ENCODE data around the gene FGF3. TPM values are rescaled to one million over a fixed set of nuclear protein-coding genes. Genes with fewer than 3 reads are reported as not detected.
A peak's percentile ranks its signal among the peaks of the same experiment; 100 is the strongest.

FGF3 gene
- total and polyA plus RNA-seq, 2 donors, result 0.09 to 0.19 TPM

DNA sequence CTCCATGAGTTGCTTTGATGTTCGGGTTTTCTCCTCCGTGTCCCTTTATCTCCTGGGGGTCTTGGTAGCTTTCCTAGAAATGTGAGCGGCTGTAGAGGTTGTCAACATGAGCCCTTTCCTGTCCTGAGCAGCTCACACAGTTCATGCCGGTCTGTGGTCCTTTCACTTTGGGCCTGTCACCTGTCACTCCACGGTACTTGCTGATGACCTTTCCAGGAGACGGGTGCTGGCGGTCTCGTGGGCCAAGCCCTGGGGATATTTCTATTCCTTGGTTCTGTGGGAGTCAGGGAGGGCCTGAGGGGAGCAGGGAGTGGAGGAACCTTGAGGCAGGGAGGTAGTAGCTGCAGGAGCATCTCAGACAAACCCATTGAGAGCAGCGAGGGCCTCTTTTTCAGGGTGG is 23.2 kb downstream of the FGF3 start:
- Histone ChIP-seq H3K36me3 (ENCODE audit: control insufficient read depth in 2 of 2, insufficient read depth in 2 of 2, low read length in 1 of 2) (no peaks in the 10 kb centered on the region), H3K4me1 (ENCODE audit: control insufficient read depth in 2 of 2, insufficient read depth in 2 of 2, low read length in 2 of 2) (no peaks in the 10 kb centered on the region), H3K4me3 (ENCODE audit: low read length in 2 of 2) (no peak overlapping the region), H3K27ac (ENCODE audit: low read depth in 1 of 2, low read length in 1 of 2) (no peak overlapping the region), H3K27me3 (ENCODE audit: control insufficient read depth in 2 of 2, insufficient read depth in 1 of 2, low read length in 1 of 2) (peaks cover 0 to 2% of the 10 kb centered on the region in 2 donors), H3K9me3 (ENCODE audit: control insufficient read depth in 2 of 2, insufficient read depth in 1 of 2, low read length in 1 of 2) (no peaks in the 10 kb centered on the region)
- no peak for DNase-seq (ENCODE audit: low read depth in 6 of 9, low spot score in 9 of 9)
- WGBS, result 87% methylated on average over 9 of the region's 9 CpGs

- DNase-seq (ENCODE audit: low read depth in 6 of 9, low spot score in 9 of 9), result no peak
- peak overlapping the region in 1 of 2 donors; percentile 32 for H3K27ac ChIP-seq (ENCODE audit: low read depth in 1 of 2, low read length in 1 of 2)
- 89% methylated on average over 25 of the region's 25 CpGs for WGBS
Observed at GRCh38 chr11:69791276-69792180, 27.7 kb downstream of the FGF3 start.

DNA sequence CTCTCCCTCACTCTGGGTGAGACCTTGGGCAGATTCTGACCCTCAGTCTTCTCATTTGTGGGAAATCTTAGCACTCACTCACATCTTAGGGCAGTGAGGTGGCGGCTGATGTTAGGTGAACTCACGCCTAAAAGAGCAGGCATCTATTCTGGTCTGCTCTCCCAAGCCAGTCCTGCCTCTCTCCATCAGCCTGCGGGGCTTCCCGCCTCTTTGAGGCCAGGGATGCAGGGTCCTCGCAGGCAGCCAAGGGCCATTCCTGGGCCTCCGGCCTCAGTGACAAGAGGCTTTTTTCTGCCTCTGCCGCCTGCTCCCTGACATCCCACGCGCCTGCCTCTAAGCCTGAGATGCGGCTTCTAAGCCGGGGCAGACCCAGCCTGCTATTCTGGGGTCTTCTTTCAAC is 30.3 kb downstream of the FGF3 start:
- DNase-seq (ENCODE audit: low read depth in 6 of 9, low spot score in 9 of 9), result no peak

More at GRCh38 chr11:69791276-69792180, 27.7 kb downstream of the FGF3 start:
- H3K4me1 ChIP-seq (ENCODE audit: control insufficient read depth in 2 of 2, insufficient read depth in 2 of 2, low read length in 2 of 2), result peaks cover 0 to 3% of the 10 kb centered on the region in 2 donors
- H3K27me3 ChIP-seq (ENCODE audit: control insufficient read depth in 2 of 2, insufficient read depth in 1 of 2, low read length in 1 of 2), result peaks cover 0 to 19% of the 10 kb centered on the region in 2 donors
- H3K4me3 ChIP-seq (ENCODE audit: low read length in 2 of 2), result no peak overlapping the region
- no peaks in the 10 kb centered on the region for H3K9me3 ChIP-seq (ENCODE audit: control insufficient read depth in 2 of 2, insufficient read depth in 1 of 2, low read length in 1 of 2)
- no peaks in the 10 kb centered on the region for H3K36me3 ChIP-seq (ENCODE audit: control insufficient read depth in 2 of 2, insufficient read depth in 2 of 2, low read length in 1 of 2)

GRCh38 chr11:69787906-69788305 is 31.3 kb downstream of the FGF3 start:
- Histone ChIP-seq H3K9me3 (ENCODE audit: control insufficient read depth in 2 of 2, insufficient read depth in 1 of 2, low read length in 1 of 2) (no peaks in the 10 kb centered on the region), H3K4me3 (ENCODE audit: low read length in 2 of 2) (no peak overlapping the region), H3K27me3 (ENCODE audit: control insufficient read depth in 2 of 2, insufficient read depth in 1 of 2, low read length in 1 of 2) (peaks cover 0 to 19% of the 10 kb centered on the region in 2 donors), H3K4me1 (ENCODE audit: control insufficient read depth in 2 of 2, insufficient read depth in 2 of 2, low read length in 2 of 2) (peaks cover 0 to 3% of the 10 kb centered on the region in 2 donors), H3K36me3 (ENCODE audit: control insufficient read depth in 2 of 2, insufficient read depth in 2 of 2, low read length in 1 of 2) (no peaks in the 10 kb centered on the region), H3K27ac (ENCODE audit: low read depth in 1 of 2, low read length in 1 of 2) (no peak overlapping the region)
- no peak for DNase-seq (ENCODE audit: low read depth in 6 of 9, low spot score in 9 of 9)
- 90% methylated on average over 10 of the region's 10 CpGs for WGBS

More for the DNA sequence above, 30.3 kb downstream of the FGF3 start:
- Histone ChIP-seq H3K4me1 (ENCODE audit: control insufficient read depth in 2 of 2, insufficient read depth in 2 of 2, low read length in 2 of 2) (peaks cover 0 to 3% of the 10 kb centered on the region in 2 donors), H3K9me3 (ENCODE audit: control insufficient read depth in 2 of 2, insufficient read depth in 1 of 2, low read length in 1 of 2) (no peaks in the 10 kb centered on the region), H3K27me3 (ENCODE audit: control insufficient read depth in 2 of 2, insufficient read depth in 1 of 2, low read length in 1 of 2) (peaks cover 0 to 19% of the 10 kb centered on the region in 2 donors), H3K27ac (ENCODE audit: low read depth in 1 of 2, low read length in 1 of 2) (no peak overlapping the region), H3K36me3 (ENCODE audit: control insufficient read depth in 2 of 2, insufficient read depth in 2 of 2, low read length in 1 of 2) (no peaks in the 10 kb centered on the region), H3K4me3 (ENCODE audit: low read length in 2 of 2) (no peak overlapping the region)
- WGBS, result 92% methylated on average over 11 of the region's 11 CpGs

GRCh38 chr11:69787457-69787856 is 31.8 kb downstream of the FGF3 start:
- Histone ChIP-seq H3K9me3 (ENCODE audit: control insufficient read depth in 2 of 2, insufficient read depth in 1 of 2, low read length in 1 of 2) (no peaks in the 10 kb centered on the region), H3K27ac (ENCODE audit: low read depth in 1 of 2, low read length in 1 of 2) (no peak overlapping the region), H3K27me3 (ENCODE audit: control insufficient read depth in 2 of 2, insufficient read depth in 1 of 2, low read length in 1 of 2) (peaks cover 0 to 22% of the 10 kb centered on the region in 2 donors), H3K4me3 (ENCODE audit: low read length in 2 of 2) (no peak overlapping the region), H3K4me1 (ENCODE audit: control insufficient read depth in 2 of 2, insufficient read depth in 2 of 2, low read length in 2 of 2) (peaks cover 0 to 3% of the 10 kb centered on the region in 2 donors), H3K36me3 (ENCODE audit: control insufficient read depth in 2 of 2, insufficient read depth in 2 of 2, low read length in 1 of 2) (no peaks in the 10 kb centered on the region)
- no peak for DNase-seq (ENCODE audit: low read depth in 6 of 9, low spot score in 9 of 9)
- 41% methylated on average over 4 of the region's 4 CpGs for WGBS

DNA sequence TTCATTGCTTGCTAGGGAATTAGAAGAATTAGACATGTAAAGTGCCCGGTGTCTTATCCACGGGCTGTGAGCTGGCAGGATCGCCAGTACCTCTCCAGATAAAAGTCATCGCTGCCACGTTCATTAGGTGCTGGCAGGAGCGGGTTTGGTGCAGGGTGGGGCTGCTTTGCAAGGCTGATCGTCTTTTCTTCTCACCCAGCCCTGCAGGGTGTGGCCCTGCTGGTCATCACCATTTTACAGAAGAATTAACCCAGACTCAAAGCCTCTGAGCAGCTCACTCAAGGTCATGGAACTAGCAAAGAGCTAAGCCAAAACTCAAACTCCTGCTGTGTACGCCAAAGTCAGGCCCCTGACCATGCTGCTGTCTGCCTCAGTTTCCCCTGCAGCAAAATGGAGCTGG is 38.0 kb downstream of the FGF3 start:
- Histone ChIP-seq H3K36me3 (ENCODE audit: control insufficient read depth in 2 of 2, insufficient read depth in 2 of 2, low read length in 1 of 2) (no peaks in the 10 kb centered on the region), H3K4me1 (ENCODE audit: control insufficient read depth in 2 of 2, insufficient read depth in 2 of 2, low read length in 2 of 2) (no peaks in the 10 kb centered on the region), H3K27me3 (ENCODE audit: control insufficient read depth in 2 of 2, insufficient read depth in 1 of 2, low read length in 1 of 2) (peaks cover 8 to 39% of the 10 kb centered on the region in 2 donors), H3K4me3 (ENCODE audit: low read length in 2 of 2) (no peak overlapping the region), H3K27ac (ENCODE audit: low read depth in 1 of 2, low read length in 1 of 2) (no peak overlapping the region), H3K9me3 (ENCODE audit: control insufficient read depth in 2 of 2, insufficient read depth in 1 of 2, low read length in 1 of 2) (no peaks in the 10 kb centered on the region)
- no peak for DNase-seq (ENCODE audit: low read depth in 6 of 9, low spot score in 9 of 9)
- 83% methylated on average over 8 of the region's 8 CpGs for WGBS

DNA sequence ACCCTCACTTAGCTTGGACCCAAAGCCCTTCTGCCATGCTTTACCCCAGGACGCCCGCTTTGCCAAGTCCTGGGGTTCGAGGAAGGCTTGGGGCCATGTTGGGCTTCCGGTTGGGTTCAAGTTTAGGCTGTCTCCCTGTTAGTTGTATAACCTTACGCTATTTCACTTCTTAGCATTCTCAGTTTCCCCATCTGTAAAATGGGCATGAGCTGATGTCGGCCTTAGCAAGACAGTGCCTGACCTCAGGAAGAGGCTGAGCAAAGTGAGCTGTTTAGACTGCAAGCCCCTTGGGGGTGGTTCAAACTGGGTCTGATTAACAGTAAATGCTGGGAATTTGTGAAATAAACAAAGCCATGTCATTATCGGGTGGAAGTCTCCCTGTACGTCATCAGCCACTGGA is 40.8 kb downstream of the FGF3 start:
- Histone ChIP-seq H3K4me3 (ENCODE audit: low read length in 2 of 2) (no peak overlapping the region), H3K27me3 (ENCODE audit: control insufficient read depth in 2 of 2, insufficient read depth in 1 of 2, low read length in 1 of 2) (peaks cover 37 to 66% of the 10 kb centered on the region in 2 donors), H3K27ac (ENCODE audit: low read depth in 1 of 2, low read length in 1 of 2) (no peak overlapping the region), H3K4me1 (ENCODE audit: control insufficient read depth in 2 of 2, insufficient read depth in 2 of 2, low read length in 2 of 2) (no peaks in the 10 kb centered on the region), H3K36me3 (ENCODE audit: control insufficient read depth in 2 of 2, insufficient read depth in 2 of 2, low read length in 1 of 2) (no peaks in the 10 kb centered on the region), H3K9me3 (ENCODE audit: control insufficient read depth in 2 of 2, insufficient read depth in 1 of 2, low read length in 1 of 2) (no peaks in the 10 kb centered on the region)
- 91% methylated on average over 8 of the region's 8 CpGs for WGBS
- DNase-seq (ENCODE audit: low read depth in 6 of 9, low spot score in 9 of 9), result no peak

GRCh38 chr11:69775163-69775755 is 44.0 kb downstream of the FGF3 start, which contains the start of gene FGF4:
TSS of gene FGF4 (minus strand) at chr11:69775341. CDS start at chr11:69775084, 257 bp downstream.
- Histone ChIP-seq H3K4me1 (ENCODE audit: control insufficient read depth in 2 of 2, insufficient read depth in 2 of 2, low read length in 2 of 2) (no peaks in the 10 kb centered on the region), H3K9me3 (ENCODE audit: control insufficient read depth in 2 of 2, insufficient read depth in 1 of 2, low read length in 1 of 2) (no peaks in the 10 kb centered on the region), H3K27me3 (ENCODE audit: control insufficient read depth in 2 of 2, insufficient read depth in 1 of 2, low read length in 1 of 2) (peaks cover 60 to 85% of the 10 kb centered on the region in 2 donors), H3K4me3 (ENCODE audit: low read length in 2 of 2) (no peak within 1 kb of the TSS), H3K27ac (ENCODE audit: low read depth in 1 of 2, low read length in 1 of 2) (no peak within 1 kb of the TSS), H3K36me3 (ENCODE audit: control insufficient read depth in 2 of 2, insufficient read depth in 2 of 2, low read length in 1 of 2) (no peaks in the 10 kb centered on the region)
- DNase-seq (ENCODE audit: low read depth in 6 of 9, low spot score in 9 of 9), result no peak
- WGBS, result 4% methylated on average over 66 of the region's 66 CpGs
